ENCODE data around the gene DYNLT1.

GRCh38 chr6:158634695-158635426 is 9.7 kb downstream of the DYNLT1 start:
- TF ChIP-seq POLR2AphosphoS5 (IDR thresholded peaks at IDR 0.05) = no peak
- TF ChIP-seq REST (IDR thresholded peaks at IDR 0.05; ENCODE audit: borderline replicate concordance) = no peak
- no peak for TF ChIP-seq TAF1 (IDR thresholded peaks at IDR 0.05; ENCODE audit: low read depth)

All from neural cell (in vitro differentiated cells).